Breast epithelium (tissue), 4 donors: ENCODE measurements around the gene CYSTM1. TPM values are rescaled to one million over a fixed set of nuclear protein-coding genes. Genes with fewer than 3 reads are reported as not detected.

Experiments
- DNase-seq, 2 donors: peaks; one replicate each; pipeline ENCODE4 v3.0.0-alpha.2; 2019; ENCODE audit warnings: low spot score in 2 of 2
- H3K27ac ChIP-seq, 2 donors: fragments of 200-600 bp; sonication (generic) in 1 of 2; one replicate each; pipeline ENCODE4 v1.5.1; 2016 to 2019; ENCODE audit warnings: mild to moderate bottlenecking in 1 of 2
- H3K27me3 ChIP-seq, 2 donors: fragments of 200-600 bp; sonication (generic) in 1 of 2; one replicate each; pipeline versions ENCODE4 v1.5.1 to v1.6.0; 2017 to 2019; ENCODE audit warnings: control low read depth in 1 of 2, mild to moderate bottlenecking in 1 of 2
- H3K36me3 ChIP-seq: fragments of 200-600 bp; one replicate; pipeline ENCODE4 v1.5.1; 2019
- H3K4me1 ChIP-seq, 2 donors: fragments of 200-600 bp; sonication (generic); one replicate each; pipeline ENCODE4 v1.5.1; 2016 to 2019; ENCODE audit warnings: control low read depth in 1 of 2
- H3K4me3 ChIP-seq, 3 donors: fragments of 200-600 bp; sonication (generic); 1 replicate in 2 of 3; 2 replicates in 1 of 3; pipeline ENCODE4 v1.5.1; 2016 to 2019; ENCODE audit warnings: mild to moderate bottlenecking in 3 of 3, moderate library complexity in 2 of 3
- H3K9me3 ChIP-seq, 2 donors: fragments of 200-600 bp; sonication (generic) in 1 of 2; one replicate each; pipeline ENCODE4 v1.5.1; 2016 to 2019; ENCODE audit warnings: control low read depth in 1 of 2
- CTCF ChIP-seq, 3 donors: fragments of 450-650 bp; IDR thresholded peaks; one replicate each; pipeline ENCODE4 v1.5.1; 2016 to 2017; ENCODE audit warnings: antibody characterized with exemption in 3 of 3, mild to moderate bottlenecking in 3 of 3, moderate library complexity in 3 of 3
- POLR2A ChIP-seq: fragments of 450-650 bp; IDR thresholded peaks from one replicate; pipeline ENCODE4 v1.6.1; 2016; ENCODE audit warnings: antibody characterized with exemption, mild to moderate bottlenecking, moderate library complexity
- POLR2AphosphoS5 ChIP-seq, 3 donors: sonication (generic); formaldehyde crosslinking; IDR thresholded peaks; one replicate each; pipeline ENCODE4 v1.6.1; 2017; ENCODE audit warnings: antibody characterized with exemption in 3 of 3
- intact Hi-C: fragments of 100-400 bp; cut with DNase I; formaldehyde crosslinking; loops from one replicate; pipeline ENCODE4 v1.15.1; 2023; ENCODE audit warnings: low total_unique reads
- total RNA-seq, 3 donors: library from RNA; depleted of rRNA; stranded (reverse); fragments of >200 nt; gene quantifications; one replicate each; pipeline ENCODE4 v1.1.0, GENCODE V29; 2016

Gene CYSTM1
- total RNA-seq, 3 donors from 2014 or later: 56.5 to 108 (median 76.0) TPM

DNA sequence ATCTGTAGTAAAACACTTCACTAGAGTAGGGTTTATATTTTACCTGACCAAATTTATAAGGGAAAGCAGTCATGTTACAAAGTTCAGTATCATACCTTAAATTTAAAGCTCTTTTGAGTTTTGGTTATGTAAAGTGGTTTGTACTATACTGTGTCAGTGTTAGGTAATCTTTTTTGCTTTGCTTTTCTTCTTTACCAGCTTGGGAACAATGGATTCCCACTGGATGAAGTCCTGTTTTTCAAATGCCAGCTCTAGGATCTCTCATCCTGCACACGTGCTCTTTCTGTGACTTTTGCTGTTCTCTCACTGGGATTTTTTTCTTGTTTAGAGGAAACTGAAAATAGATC, 15.9 kb downstream of the CYSTM1 start:
- Histone ChIP-seq H3K9me3 (no peaks in the 10 kb centered on the region), H3K27me3 (no peaks in the 10 kb centered on the region), H3K27ac (no peak overlapping the region), H3K36me3 (no peaks in the 10 kb centered on the region), H3K4me3 (no peak overlapping the region), H3K4me1 (no peaks in the 10 kb centered on the region)
- DNase-seq: no peak
- TF ChIP-seq POLR2A (no peak), POLR2AphosphoS5 (IDR thresholded peaks at IDR 0.05) (no peak), CTCF (IDR thresholded peaks at IDR 0.05) (no peak)
- intact Hi-C loops: no loop called here

DNA sequence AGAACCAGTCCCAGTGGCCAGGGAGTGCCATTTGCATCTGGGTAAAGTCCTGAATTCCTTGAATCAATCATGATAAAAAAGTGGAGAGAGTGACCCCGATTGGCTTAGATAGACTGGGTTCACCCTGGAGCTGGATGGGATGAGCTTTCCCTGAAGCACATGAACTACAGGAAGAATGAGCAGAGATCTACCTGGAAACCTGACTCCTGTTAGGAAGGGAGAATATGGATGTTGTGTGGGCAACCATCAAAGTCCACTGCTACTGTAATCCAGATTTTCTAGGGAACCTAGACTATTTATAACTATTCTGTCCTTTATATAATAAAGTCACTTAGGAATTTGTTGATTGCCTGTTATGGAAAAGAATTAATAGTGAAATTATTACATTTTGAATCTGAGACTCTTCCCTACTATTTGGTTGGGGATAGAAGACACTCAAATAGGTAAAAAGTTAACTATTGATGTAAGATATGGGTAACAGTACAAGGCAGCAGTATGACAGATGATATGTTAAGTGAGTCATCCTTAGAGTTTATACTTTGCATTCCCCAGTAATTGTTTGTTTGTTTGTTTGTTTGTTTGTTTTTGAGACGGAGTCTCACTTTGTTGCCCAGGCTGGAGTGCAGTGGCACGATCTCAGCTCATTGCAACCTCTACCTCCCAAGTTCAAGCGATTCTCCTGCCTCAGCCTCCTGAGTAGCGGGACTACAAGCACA, 17.9 kb downstream of the CYSTM1 start:
- H3K27ac ChIP-seq: no peak overlapping the region
- H3K9me3 ChIP-seq: no peaks in the 10 kb centered on the region
- no peaks in the 10 kb centered on the region for H3K36me3 ChIP-seq
- no peaks in the 10 kb centered on the region for H3K4me1 ChIP-seq
- no peak overlapping the region for H3K4me3 ChIP-seq
- no peaks in the 10 kb centered on the region for H3K27me3 ChIP-seq
- TF ChIP-seq POLR2AphosphoS5 (IDR thresholded peaks at IDR 0.05) (no peak), POLR2A (no peak), CTCF (IDR thresholded peaks at IDR 0.05) (no peak)
- no peak for DNase-seq
- intact Hi-C loops: no loop called here

DNA sequence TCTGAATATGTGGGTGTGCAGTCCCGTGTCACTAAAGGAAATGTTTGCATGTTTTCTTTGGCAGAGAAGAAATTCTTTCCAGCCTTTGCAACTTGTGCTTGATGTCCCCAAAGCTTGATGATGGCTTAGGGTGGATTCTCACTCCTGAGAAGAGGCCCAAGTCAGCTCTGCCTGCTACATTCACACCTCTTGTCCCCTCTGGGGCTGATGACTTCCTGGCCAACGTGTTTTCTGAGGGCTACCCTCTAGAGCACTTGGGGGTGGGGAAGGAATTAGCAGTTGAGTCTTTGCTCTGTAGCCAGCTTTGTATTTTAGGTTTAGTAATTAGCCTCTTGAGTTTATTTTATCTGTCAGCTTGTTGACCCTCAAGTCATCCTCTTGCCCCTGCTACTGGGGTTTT, 19.7 kb downstream of the CYSTM1 start:
- Histone ChIP-seq H3K4me1 (no peaks in the 10 kb centered on the region), H3K27ac (no peak overlapping the region), H3K4me3 (no peak overlapping the region), H3K36me3 (no peaks in the 10 kb centered on the region), H3K9me3 (no peaks in the 10 kb centered on the region), H3K27me3 (no peaks in the 10 kb centered on the region)
- no peak for TF ChIP-seq CTCF (IDR thresholded peaks at IDR 0.05)
- TF ChIP-seq POLR2AphosphoS5 (IDR thresholded peaks at IDR 0.05): no peak
- no peak for TF ChIP-seq POLR2A
- intact Hi-C loops: no loop called here
- DNase-seq: no peak

DNA sequence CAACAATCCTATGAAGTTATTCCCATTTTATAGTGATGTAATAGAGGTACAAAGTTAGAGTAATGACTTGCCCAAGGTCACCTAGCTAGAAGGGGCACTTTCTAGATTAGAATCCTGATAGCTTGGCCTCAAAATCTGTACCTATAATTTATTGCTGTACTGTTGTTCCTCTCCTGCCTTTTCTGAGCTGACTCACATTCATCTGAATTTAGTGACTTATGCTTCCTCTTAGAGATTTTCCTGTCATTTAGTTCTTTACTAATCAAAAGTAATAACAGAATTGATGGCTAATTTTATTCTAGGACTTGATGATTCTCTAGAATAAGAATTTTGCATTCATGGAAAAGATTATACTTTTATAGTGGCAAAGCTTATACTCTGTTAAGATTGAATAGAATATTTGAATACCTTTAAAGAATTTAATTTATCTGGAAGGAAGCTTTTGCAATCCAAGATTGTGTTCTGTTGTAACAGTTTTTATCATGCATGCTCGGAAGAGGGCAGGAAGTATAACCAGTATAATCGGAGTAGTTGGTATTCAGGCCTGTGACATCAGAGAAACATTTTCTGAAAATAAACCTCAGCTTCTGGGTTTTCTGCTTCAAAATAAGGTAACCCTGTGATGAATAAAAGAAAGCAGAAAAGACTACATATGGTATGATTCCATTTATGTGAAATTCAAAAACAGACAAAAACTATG, 21.3 kb downstream of the CYSTM1 start:
- intact Hi-C loops: no loop called here

More for the DNA sequence above, 21.3 kb downstream of the CYSTM1 start:
- Histone ChIP-seq H3K27me3 (no peaks in the 10 kb centered on the region), H3K36me3 (no peaks in the 10 kb centered on the region), H3K4me3 (no peak overlapping the region), H3K9me3 (no peaks in the 10 kb centered on the region), H3K27ac (no peak overlapping the region), H3K4me1 (no peaks in the 10 kb centered on the region)
- TF ChIP-seq POLR2AphosphoS5 (IDR thresholded peaks at IDR 0.05) (no peak), CTCF (IDR thresholded peaks at IDR 0.05) (no peak), POLR2A (no peak)
- no peak for DNase-seq
